Trophoblast cell (in vitro differentiated cells and primary cell): ENCODE data around the gene KDM6B.
A peak's percentile ranks its signal among the peaks of the same experiment; 100 is the strongest.
"Not testable (repeated sequence)": the region's sequence is repeated elsewhere in the genome, so short reads cannot be mapped to it uniquely, and the experiment has no call there.

Experiments
- DNase-seq, 2 donors: peaks; one replicate each; pipeline ENCODE4 v3.0.0-alpha.2; 2016
- H2AFZ ChIP-seq: 2 replicates; pipeline ENCODE4 v1.6.1; 2013; ENCODE audit warnings: low read length, moderate library complexity, mild to moderate bottlenecking; ENCODE audit not compliant: insufficient read depth, poor library complexity
- H2AK5ac ChIP-seq: 2 replicates; pipeline ENCODE4 v1.6.1; 2013; ENCODE audit warnings: mild to moderate bottlenecking, low read length
- H2BK120ac ChIP-seq: 2 replicates; pipeline ENCODE4 v1.6.1; 2013; ENCODE audit warnings: low read length, mild to moderate bottlenecking, moderate library complexity; ENCODE audit not compliant: insufficient read depth, poor library complexity
- H2BK12ac ChIP-seq: 2 replicates; pipeline ENCODE4 v1.6.1; 2013; ENCODE audit warnings: mild to moderate bottlenecking, low read length, moderate library complexity
- H2BK5ac ChIP-seq: 2 replicates; pipeline ENCODE4 v1.6.1; 2013; ENCODE audit warnings: low read length, low read depth, moderate library complexity, mild to moderate bottlenecking; ENCODE audit not compliant: poor library complexity
- H3K14ac ChIP-seq: 2 replicates; pipeline ENCODE4 v1.6.1; 2013; ENCODE audit warnings: mild to moderate bottlenecking, low read length
- H3K18ac ChIP-seq: 2 replicates; pipeline ENCODE4 v1.6.1; 2013; ENCODE audit warnings: mild to moderate bottlenecking, low read length
- H3K23ac ChIP-seq: 2 replicates; pipeline ENCODE4 v1.6.1; 2013; ENCODE audit warnings: low read length
- H3K27ac ChIP-seq: 2 replicates; pipeline ENCODE4 v1.5.1; 2013; ENCODE audit warnings: low read depth, mild to moderate bottlenecking, inconsistent platforms, low read length, moderate library complexity
- H3K27me3 ChIP-seq: 2 replicates; pipeline ENCODE4 v1.6.1; 2013; ENCODE audit warnings: inconsistent platforms, mild to moderate bottlenecking, low read length, moderate library complexity; ENCODE audit not compliant: insufficient read depth
- H3K36me3 ChIP-seq, 2 experiments: 1 replicate in 1 of 2; 2 replicates in 1 of 2; pipeline ENCODE4 v1.6.1; 2013; ENCODE audit warnings: low read length in 2 of 2, mild to moderate bottlenecking in 2 of 2, moderate library complexity in 1 of 2; ENCODE audit not compliant: insufficient read depth in 2 of 2, control insufficient read depth in 1 of 2
- H3K4ac ChIP-seq: 2 replicates; pipeline ENCODE4 v1.6.1; 2013; ENCODE audit warnings: low read depth, mild to moderate bottlenecking, low read length, moderate library complexity
- H3K4me1 ChIP-seq, 2 experiments: 1 replicate in 1 of 2; 2 replicates in 1 of 2; pipeline ENCODE4 v1.6.1; 2013; ENCODE audit warnings: low read length in 2 of 2, mild to moderate bottlenecking in 2 of 2, moderate library complexity in 1 of 2; ENCODE audit not compliant: insufficient read depth in 2 of 2, control insufficient read depth in 1 of 2
- H3K4me2 ChIP-seq: 2 replicates; pipeline ENCODE4 v1.6.1; 2013; ENCODE audit warnings: inconsistent platforms, mild to moderate bottlenecking, low read length, moderate library complexity
- H3K4me3 ChIP-seq: 2 replicates; pipeline ENCODE4 v1.5.1; 2013; ENCODE audit warnings: mild to moderate bottlenecking, low read depth, low read length, inconsistent platforms
- H3K79me1 ChIP-seq: one replicate; pipeline ENCODE4 v1.6.1; 2013; ENCODE audit warnings: low read length
- H3K79me2 ChIP-seq: 2 replicates; pipeline ENCODE4 v1.6.1; 2013; ENCODE audit warnings: low read length, mild to moderate bottlenecking; ENCODE audit not compliant: control insufficient read depth, insufficient read depth, poor library complexity
- H3K9ac ChIP-seq: 2 replicates; pipeline ENCODE4 v1.6.1; 2013; ENCODE audit warnings: mild to moderate bottlenecking, low read length
- H3K9me3 ChIP-seq: 2 replicates; pipeline ENCODE4 v1.6.1; 2013; ENCODE audit warnings: low read depth, mild to moderate bottlenecking, control low read depth, inconsistent platforms, low read length; ENCODE audit not compliant: insufficient read depth
- H4K12ac ChIP-seq: 2 replicates; pipeline ENCODE4 v1.6.1; 2013; ENCODE audit warnings: low read depth, mild to moderate bottlenecking, low read length, moderate library complexity
- H4K8ac ChIP-seq: 2 replicates; pipeline ENCODE4 v1.6.1; 2013; ENCODE audit warnings: low read depth, mild to moderate bottlenecking, low read length, moderate library complexity
- H4K91ac ChIP-seq: one replicate; pipeline ENCODE4 v1.6.1; 2013; ENCODE audit warnings: low read depth, mild to moderate bottlenecking, low read length, moderate library complexity
- WGBS: extraction: QIAGEN DNeasy Blood & Tissue Kit; methylation state at CpG from one replicate; pipeline ENCODE4 v1.1.7; 2013; ENCODE audit warnings: missing lambda C conversion rate; ENCODE audit not compliant: insufficient read length, insufficient coverage; ENCODE audit errors: extremely low coverage; 5-methylcytosine and 5-hydroxymethylcytosine counted together

Gene KDM6B

DNA sequence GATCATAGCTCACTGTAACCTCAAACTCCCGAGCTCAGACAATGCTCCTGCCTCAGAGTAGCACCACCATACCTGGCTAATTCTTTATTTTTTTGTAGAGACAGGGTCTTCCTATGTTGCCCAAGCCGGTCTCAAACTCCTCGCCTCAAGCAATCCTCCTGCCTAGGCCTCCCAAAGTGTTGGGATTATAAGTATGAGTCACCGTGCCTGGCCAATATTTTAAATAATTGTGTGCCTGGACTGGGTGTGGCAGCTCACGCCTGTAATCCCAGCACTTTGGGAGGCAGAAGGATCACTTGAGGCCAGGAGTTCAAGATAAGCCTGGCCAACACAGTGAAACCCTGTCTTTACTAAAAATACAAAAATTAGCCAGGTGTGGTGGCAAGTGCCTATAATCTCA is 30.4 kb downstream of the KDM6B start:
- not testable (repeated sequence) for H4K8ac ChIP-seq, H2AFZ ChIP-seq, H3K9ac ChIP-seq, H3K79me2 ChIP-seq, H3K4ac ChIP-seq, H3K27ac ChIP-seq, H4K91ac ChIP-seq, H2BK12ac ChIP-seq, H3K4me2 ChIP-seq, H3K14ac ChIP-seq, H2AK5ac ChIP-seq, H3K27me3 ChIP-seq, H2BK120ac ChIP-seq, H3K4me3 ChIP-seq, H3K4me1 ChIP-seq, H3K79me1 ChIP-seq, H2BK5ac ChIP-seq, H3K18ac ChIP-seq, H3K9me3 ChIP-seq, H3K23ac ChIP-seq, H4K12ac ChIP-seq
- peaks cover 6 to 13% of the 10 kb centered on the region in 2 experiments for H3K36me3 ChIP-seq
- no CpG with 5 or more reads among the region's 5 CpGs for WGBS
- DNase-seq = peak; percentile 57 to 74

DNA sequence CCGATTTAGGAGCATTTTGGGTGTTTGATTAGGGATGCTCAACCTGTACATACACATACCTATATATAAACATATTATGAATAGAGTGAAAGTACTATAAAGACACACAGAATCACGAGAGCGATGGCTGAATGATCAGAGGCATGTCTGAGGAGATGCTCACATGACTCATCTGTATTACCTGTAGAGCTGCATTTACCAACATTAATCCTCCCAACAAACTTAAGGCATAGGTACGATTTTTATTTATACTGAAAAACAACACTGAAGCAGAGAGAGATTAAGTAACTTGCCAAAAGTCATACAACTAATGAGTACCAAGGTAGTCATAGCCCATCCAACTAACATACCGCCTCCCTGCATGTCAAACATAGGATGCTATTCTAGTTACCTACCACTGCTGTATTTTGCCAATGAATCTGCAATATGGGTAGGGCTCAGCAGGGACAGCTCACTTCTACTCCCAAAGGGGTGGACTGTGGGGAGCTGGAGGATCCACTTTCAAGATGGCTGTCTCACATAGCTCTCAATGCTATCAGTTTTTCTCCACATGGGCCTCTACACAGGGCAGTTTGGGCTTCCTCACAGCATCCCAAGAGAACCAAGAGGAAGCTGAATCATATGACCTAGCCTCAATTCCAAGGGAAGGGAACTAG is 31.1 kb downstream of the KDM6B start:
- H3K4ac ChIP-seq = no peak overlapping the region
- H2BK5ac ChIP-seq = no peak overlapping the region
- no peak for DNase-seq
- no peak overlapping the region for H3K4me2 ChIP-seq
- no peak overlapping the region for H3K14ac ChIP-seq
- H4K12ac ChIP-seq = no peak overlapping the region
- no peaks in the 10 kb centered on the region for H3K9me3 ChIP-seq
- H4K91ac ChIP-seq = no peak overlapping the region
- no peaks in the 10 kb centered on the region for H3K27me3 ChIP-seq
- no peak overlapping the region for H3K23ac ChIP-seq
- H3K9ac ChIP-seq = no peak overlapping the region
- H3K27ac ChIP-seq = no peak overlapping the region
- H4K8ac ChIP-seq = no peak overlapping the region
- no peaks in the 10 kb centered on the region for H3K4me1 ChIP-seq
- H3K36me3 ChIP-seq = peaks cover 6 to 11% of the 10 kb centered on the region in 2 experiments
- no peak overlapping the region for H2AK5ac ChIP-seq
- H2BK120ac ChIP-seq = no peak overlapping the region
- no peak overlapping the region for H2AFZ ChIP-seq
- H3K18ac ChIP-seq = no peak overlapping the region
- H3K79me1 ChIP-seq = no peaks in the 10 kb centered on the region
- WGBS = no CpG with 5 or more reads among the region's 5 CpGs
- H2BK12ac ChIP-seq = no peak overlapping the region
- no peaks in the 10 kb centered on the region for H3K79me2 ChIP-seq
- no peak overlapping the region for H3K4me3 ChIP-seq

GRCh38 chr17:7867881-7868329 is 33.9 kb downstream of the KDM6B start:
- Histone ChIP-seq H3K27me3 (no peaks in the 10 kb centered on the region), H4K12ac (no peak overlapping the region), H3K4me1 (no peaks in the 10 kb centered on the region), H3K9ac (no peak overlapping the region), H3K4me2 (no peak overlapping the region), H2BK12ac (no peak overlapping the region), H4K8ac (no peak overlapping the region), H3K36me3 (peaks cover 11 to 13% of the 10 kb centered on the region in 2 experiments), H2BK120ac (no peak overlapping the region), H2BK5ac (no peak overlapping the region), H2AK5ac (no peak overlapping the region), H4K91ac (no peak overlapping the region), H3K4me3 (no peak overlapping the region), H3K18ac (no peak overlapping the region), H3K27ac (no peak overlapping the region), H3K79me2 (no peaks in the 10 kb centered on the region), H3K14ac (no peak overlapping the region), H3K23ac (no peak overlapping the region), H3K4ac (no peak overlapping the region), H3K79me1 (no peaks in the 10 kb centered on the region), H2AFZ (no peak overlapping the region), H3K9me3 (no peaks in the 10 kb centered on the region)
- WGBS = no CpG with 5 or more reads among the region's 5 CpGs
- DNase-seq = no peak

GRCh38 chr17:7873051-7873450 is 39.0 kb downstream of the KDM6B start:
- WGBS = no CpG with 5 or more reads among the region's 4 CpGs
- no peaks in the 10 kb centered on the region for H3K79me1 ChIP-seq
- H2BK120ac ChIP-seq = no peak overlapping the region
- peaks cover 5 to 7% of the 10 kb centered on the region in 2 experiments for H3K36me3 ChIP-seq
- H3K4me1 ChIP-seq = no peaks in the 10 kb centered on the region
- H3K23ac ChIP-seq = no peak overlapping the region
- no peak overlapping the region for H3K4me2 ChIP-seq
- no peak overlapping the region for H2AK5ac ChIP-seq
- no peak overlapping the region for H2BK12ac ChIP-seq
- no peaks in the 10 kb centered on the region for H3K9me3 ChIP-seq
- H3K4me3 ChIP-seq = no peak overlapping the region
- no peaks in the 10 kb centered on the region for H3K27me3 ChIP-seq
- no peak overlapping the region for H3K14ac ChIP-seq
- H4K8ac ChIP-seq = no peak overlapping the region
- H2BK5ac ChIP-seq = no peak overlapping the region
- no peak overlapping the region for H4K12ac ChIP-seq
- no peak for DNase-seq
- H4K91ac ChIP-seq = no peak overlapping the region
- H2AFZ ChIP-seq = no peak overlapping the region
- no peak overlapping the region for H3K18ac ChIP-seq
- no peak overlapping the region for H3K9ac ChIP-seq
- H3K4ac ChIP-seq = no peak overlapping the region
- no peaks in the 10 kb centered on the region for H3K79me2 ChIP-seq
- no peak overlapping the region for H3K27ac ChIP-seq
